Kidney epithelial cell (primary cell): Measurements from ENCODE around the gene EXOC3L2. TPM values are rescaled to one million over a fixed set of nuclear protein-coding genes. Genes with fewer than 3 reads are reported as not detected.

ENCODE experiments used
- DNase-seq: peaks from one replicate; pipeline ENCODE4 v3.0.0-alpha.2; 2010; ENCODE audit warnings: low read depth
- H3K27me3 ChIP-seq: 2 replicates; pipeline ENCODE4 v1.6.0; 2011; ENCODE audit warnings: low read length; ENCODE audit not compliant: control insufficient read depth, insufficient read depth
- H3K36me3 ChIP-seq: 2 replicates; pipeline ENCODE4 v1.5.1; 2011; ENCODE audit warnings: low read length; ENCODE audit not compliant: control insufficient read depth, insufficient read depth
- H3K4me3 ChIP-seq: 2 replicates; pipeline ENCODE4 v1.5.1; 2011; ENCODE audit warnings: low read depth, mild to moderate bottlenecking, control low read depth, low read length
- CTCF ChIP-seq: IDR thresholded peaks from 2 replicates; pipeline ENCODE4 v1.5.1; 2011; ENCODE audit warnings: mild to moderate bottlenecking, moderate library complexity, low read length, control low read depth, inconsistent platforms; ENCODE audit not compliant: insufficient read depth, poor library complexity, severe bottlenecking
- total RNA-seq: library from RNA; depleted of rRNA; stranded (reverse); fragments of >200 nt; gene quantifications from 2 replicates; pipeline ENCODE4 v1.2.3, GENCODE V29; 2015

EXOC3L2 gene
- total RNA-seq, 1 donor from 2014 or later: not detected

GRCh38 chr19:45283443-45284033, 38.3 kb upstream of the EXOC3L2 start:
- Histone ChIP-seq H3K27me3 (no peaks in the 10 kb centered on the region), H3K4me3 (no peak overlapping the region), H3K36me3 (no peaks in the 10 kb centered on the region)
- no peak for TF ChIP-seq CTCF
- no peak for DNase-seq

GRCh38 chr19:45280471-45280961, 35.3 kb upstream of the EXOC3L2 start:
- H3K36me3 ChIP-seq: peaks cover 1% of the 10 kb centered on the region
- no peak for TF ChIP-seq CTCF

GRCh38 chr19:45279587-45280192, 34.5 kb upstream of the EXOC3L2 start:
- Histone ChIP-seq H3K27me3 (no peaks in the 10 kb centered on the region), H3K4me3 (no peak overlapping the region), H3K36me3 (peaks cover 1% of the 10 kb centered on the region)
- DNase-seq: no peak
- TF ChIP-seq CTCF: no peak

More at GRCh38 chr19:45280471-45280961, 35.3 kb upstream of the EXOC3L2 start:
- DNase-seq: no peak
- no peak overlapping the region for H3K4me3 ChIP-seq
- H3K27me3 ChIP-seq: no peaks in the 10 kb centered on the region

- H3K4me3 ChIP-seq: no peak overlapping the region
- no peaks in the 10 kb centered on the region for H3K27me3 ChIP-seq
- peaks cover 1% of the 10 kb centered on the region for H3K36me3 ChIP-seq
- TF ChIP-seq CTCF: no peak
- DNase-seq: no peak
Observed at GRCh38 chr19:45278087-45278486, 32.9 kb upstream of the EXOC3L2 start.

GRCh38 chr19:45276284-45276687, 31.1 kb upstream of the EXOC3L2 start:
- DNase-seq: no peak
- no peak overlapping the region for H3K4me3 ChIP-seq
- TF ChIP-seq CTCF: no peak
- no peaks in the 10 kb centered on the region for H3K27me3 ChIP-seq
- peaks cover 2% of the 10 kb centered on the region for H3K36me3 ChIP-seq

GRCh38 chr19:45275370-45275971, 30.3 kb upstream of the EXOC3L2 start:
- DNase-seq: no peak
- peaks cover 2% of the 10 kb centered on the region for H3K36me3 ChIP-seq
- H3K4me3 ChIP-seq: no peak overlapping the region
- H3K27me3 ChIP-seq: no peaks in the 10 kb centered on the region
- TF ChIP-seq CTCF: no peak
